T47D (cell line): ENCODE measurements around the gene ESR2.
"Not testable (repeated sequence)": the region's sequence is repeated elsewhere in the genome, so short reads cannot be mapped to it uniquely, and the experiment has no call there.

Source experiments
- DNase-seq, 2 experiments: peaks; one replicate each; pipeline versions ENCODE4 v3.0.0 to v3.0.0-alpha.2; 2011 to 2012; ENCODE audit warnings: low read depth in 1 of 2, low spot score in 1 of 2
- JUND ChIP-seq: IDR thresholded peaks from 2 replicates; pipeline ENCODE4 v1.6.1; 2012; ENCODE audit warnings: low read depth
- in situ Hi-C: cut with HindIII; loops from 2 replicates; pipeline ENCODE4 v1.10.0; 2016; ENCODE audit warnings: low sequenced_read_pairs, low pct_unique_long_range_greater_than_20kb

ESR2 gene

DNA sequence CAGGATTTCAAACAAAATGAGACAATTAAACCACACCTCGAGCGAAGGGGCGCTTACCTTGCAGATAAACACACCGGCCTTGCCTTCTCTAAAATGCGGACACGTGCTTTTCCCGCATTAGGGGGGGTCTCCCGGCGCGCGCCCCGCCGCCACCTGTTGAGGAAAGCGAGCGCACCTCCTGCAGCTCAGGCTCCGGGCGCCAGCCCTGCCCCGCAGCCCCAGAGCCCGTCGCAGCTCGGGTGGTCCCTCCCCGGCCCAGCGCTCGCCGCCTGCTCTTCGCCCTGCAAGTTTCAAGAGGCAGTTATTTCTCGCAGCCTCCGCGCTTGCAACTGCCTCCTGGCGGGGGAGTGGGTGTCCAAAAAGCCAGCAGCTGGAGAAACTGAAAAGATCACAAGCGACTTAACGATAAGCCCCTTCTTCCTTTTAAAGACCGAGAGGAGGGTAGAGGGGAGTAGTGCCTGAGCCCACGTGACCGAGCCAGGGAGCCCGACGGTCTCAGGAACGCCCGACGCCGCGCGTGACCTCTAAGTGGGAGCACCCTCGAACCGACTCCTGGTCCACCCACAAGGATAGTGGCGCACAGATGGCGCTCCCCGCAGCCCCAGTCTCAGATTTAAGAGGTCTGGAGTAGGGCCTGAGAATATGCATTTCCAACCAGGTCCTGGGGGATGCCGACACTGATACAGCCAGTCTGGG is at the start of gene ESR2:
TSS of gene ESR2 (minus strand) at position 396 of the 696 bp plus-strand sequence. CDS start 11,386 bp downstream, outside the sequence.
- peak; percentile 49 to 60 for DNase-seq
- in situ Hi-C loops, result no loop called here
- no peak for TF ChIP-seq JUND

DNA sequence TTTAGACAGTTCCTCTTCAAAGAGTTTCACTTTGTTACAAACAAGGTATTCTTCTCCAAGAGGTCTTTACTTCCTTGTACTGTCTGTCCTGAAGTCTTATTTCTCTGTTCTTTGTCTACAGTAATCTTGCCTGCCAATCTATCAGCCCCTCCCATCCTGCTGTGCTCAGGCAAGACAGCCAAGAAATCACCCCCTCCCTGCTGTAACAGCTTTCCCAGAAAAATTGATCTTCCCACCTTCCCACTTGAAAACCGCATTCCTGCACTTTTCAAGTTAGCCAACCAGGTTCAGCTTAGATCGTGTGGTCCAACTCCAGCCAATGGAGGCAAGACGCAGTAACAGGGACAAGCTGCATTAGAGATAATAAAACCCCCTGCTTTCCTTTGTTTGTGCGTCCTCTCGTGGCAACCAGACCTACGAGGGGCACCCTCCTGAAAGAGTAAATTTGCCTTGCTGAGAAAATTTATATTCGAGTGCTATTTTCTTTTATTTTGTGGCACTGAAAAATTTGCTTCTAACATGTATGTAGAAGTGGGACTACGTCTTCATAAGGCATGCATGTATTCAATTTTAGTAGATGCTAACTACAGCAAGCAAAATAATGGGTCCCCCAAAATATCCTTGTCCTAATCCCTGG is 46.5 kb upstream of the ESR2 start:
- in situ Hi-C loops, result no loop called here
- no peak for TF ChIP-seq JUND
- DNase-seq, result no peak

DNA sequence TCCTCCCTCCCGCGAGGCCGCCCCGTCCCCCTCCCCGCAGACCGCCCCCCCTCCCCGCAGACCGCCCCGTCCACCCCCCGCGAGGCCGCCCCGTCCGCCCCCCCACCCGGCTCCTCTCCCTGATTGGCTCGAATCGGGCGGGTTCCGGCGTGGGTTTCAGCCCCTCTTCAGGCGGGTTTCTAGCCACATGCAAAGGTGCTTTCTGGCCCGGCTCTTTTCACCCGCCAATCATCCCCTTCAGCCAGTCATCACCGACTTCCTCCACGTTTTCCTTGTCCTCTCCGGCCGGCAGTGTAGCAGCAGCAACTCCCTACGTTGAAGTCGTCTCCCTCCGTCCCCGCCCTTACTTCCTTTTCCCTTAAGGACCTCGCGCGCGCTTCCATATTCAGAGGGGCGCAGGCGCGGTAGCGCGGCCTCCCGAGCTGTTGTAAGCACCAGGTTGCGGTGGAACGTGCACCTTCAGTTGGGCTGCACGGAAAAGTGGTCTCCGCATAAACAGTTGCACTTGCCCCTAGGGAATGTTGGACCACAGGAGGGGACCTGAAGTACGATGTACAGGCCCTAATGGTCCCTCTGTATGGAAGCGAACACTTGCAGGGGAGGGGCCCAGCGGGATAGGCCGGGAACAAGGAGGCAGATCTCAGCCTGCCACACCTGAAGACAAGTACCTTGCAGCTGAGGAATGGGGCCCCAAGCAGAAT is 44.6 kb upstream of the ESR2 start:
- in situ Hi-C loops, result no loop called here
- peak; percentile 99 to 100 for DNase-seq
- TF ChIP-seq JUND, result no peak

DNA sequence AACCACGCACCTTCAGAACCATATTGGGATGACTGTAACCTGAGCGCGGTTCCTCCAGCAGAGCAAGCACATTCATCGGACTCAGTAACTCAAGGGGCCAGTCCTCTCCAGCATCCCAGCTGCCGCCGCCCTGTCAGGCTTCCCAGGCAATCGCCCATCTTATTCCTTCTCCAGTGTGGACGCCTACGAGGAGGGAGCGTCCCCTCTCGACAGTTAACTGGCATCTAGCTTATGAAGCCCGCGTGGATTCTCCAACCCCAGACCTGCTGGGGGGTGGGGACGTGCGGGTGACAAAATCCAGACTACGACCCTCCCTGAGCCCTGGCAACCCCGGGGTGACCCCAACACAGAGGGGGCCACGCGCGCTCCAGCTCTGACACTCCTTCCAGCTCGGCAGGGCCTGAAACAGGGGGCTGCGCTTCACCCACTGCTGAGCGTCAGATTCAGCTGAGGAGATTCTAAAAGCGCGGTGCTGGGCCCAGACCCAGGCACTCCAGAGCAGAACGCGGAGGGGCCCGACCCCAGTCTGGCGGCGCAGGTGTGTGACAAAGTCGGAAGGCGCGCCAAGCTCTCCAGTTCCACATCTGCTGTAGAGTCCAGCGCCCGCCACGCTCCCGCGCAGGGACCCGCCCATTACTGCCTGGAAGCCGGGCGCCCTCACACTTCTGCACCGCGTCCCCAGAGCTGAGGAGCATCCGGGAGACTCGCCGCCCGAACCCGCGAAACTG is 43.9 kb upstream of the ESR2 start:
- TF ChIP-seq JUND, result no peak
- in situ Hi-C loops, result no loop called here
- DNase-seq, result peak; percentile 19 to 76

DNA sequence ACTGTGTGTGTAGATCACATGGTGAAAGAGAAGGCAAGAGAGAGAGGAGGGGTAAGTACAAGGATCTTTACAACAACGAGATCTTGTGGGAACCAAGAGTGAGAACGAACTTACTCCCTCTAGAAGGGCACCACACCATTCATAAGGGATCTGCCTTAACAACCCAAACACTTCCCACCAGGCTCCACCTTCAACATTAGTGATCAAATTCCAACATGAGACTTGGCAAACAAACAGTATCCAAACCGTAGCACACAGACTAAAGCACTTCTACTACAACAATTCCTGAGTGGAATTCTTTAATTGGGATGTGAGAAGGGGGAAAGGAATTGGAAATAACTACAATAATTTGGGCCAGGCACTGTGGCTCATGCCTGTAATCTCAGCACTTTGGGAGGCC is 35.0 kb upstream of the ESR2 start:
- TF ChIP-seq JUND, result no peak
- DNase-seq, result no peak
- in situ Hi-C loops, result no loop called here

DNA sequence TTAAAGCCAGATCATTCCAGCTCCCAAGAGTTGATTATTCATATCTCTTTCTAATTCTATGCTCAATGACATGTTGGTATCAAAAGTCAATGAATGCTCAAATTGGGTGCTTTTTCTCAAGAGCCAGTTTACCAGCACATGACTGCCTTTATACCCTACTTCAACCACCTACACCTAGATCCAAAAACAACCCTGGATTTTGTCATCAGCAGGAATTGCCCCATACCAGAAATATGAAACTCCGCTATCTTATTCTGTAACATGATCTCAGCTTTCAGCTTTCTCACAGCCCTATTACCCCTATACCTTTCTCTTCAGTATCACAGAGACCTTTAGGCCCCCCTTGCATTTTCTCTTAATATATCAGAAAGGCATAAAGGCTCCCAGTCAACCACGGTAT is 32.3 kb upstream of the ESR2 start:
- TF ChIP-seq JUND, result no peak
- no peak for DNase-seq
- in situ Hi-C loops, result no loop called here

DNA sequence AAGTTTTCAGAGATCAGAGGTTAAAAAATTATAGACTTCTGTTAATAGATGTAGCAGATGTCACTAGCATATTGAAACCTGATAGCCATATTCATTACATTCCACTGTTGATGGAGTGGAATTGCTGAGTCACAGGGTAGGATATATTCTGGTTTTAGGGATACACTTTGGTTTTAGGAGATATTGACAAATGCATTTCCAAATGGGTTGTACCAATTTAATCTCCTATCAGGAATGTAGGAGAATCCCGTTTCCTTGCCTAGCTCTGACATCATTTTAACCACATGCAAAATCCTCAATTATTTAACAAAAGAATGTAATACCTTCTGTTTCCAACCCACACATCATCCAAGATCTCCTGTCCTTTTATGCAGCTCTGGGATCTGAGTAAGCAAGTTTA is 30.7 kb upstream of the ESR2 start:
- DNase-seq, result no peak
- in situ Hi-C loops, result no loop called here
- TF ChIP-seq JUND, result no peak

DNA sequence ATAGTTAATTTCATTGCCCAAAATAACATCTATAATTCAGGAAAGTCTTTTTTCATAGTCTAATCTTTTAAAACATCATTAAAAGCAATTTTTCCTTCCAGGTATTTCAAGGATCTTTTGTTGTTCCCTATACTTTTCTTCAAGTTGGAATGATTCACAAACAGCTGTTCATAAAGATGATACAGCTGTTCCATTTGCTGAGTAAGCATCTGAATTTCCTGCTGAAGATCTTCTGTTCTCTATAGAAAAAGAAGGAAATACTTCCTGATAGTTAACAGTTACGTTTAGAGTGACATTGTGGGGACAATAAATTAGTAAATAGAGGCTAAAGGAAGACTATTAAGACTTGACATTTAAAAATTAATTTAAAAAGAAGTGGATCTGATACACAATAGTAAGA is 30.3 kb upstream of the ESR2 start:
- in situ Hi-C loops, result no loop called here
- DNase-seq, result no peak
- TF ChIP-seq JUND, result no peak

DNA sequence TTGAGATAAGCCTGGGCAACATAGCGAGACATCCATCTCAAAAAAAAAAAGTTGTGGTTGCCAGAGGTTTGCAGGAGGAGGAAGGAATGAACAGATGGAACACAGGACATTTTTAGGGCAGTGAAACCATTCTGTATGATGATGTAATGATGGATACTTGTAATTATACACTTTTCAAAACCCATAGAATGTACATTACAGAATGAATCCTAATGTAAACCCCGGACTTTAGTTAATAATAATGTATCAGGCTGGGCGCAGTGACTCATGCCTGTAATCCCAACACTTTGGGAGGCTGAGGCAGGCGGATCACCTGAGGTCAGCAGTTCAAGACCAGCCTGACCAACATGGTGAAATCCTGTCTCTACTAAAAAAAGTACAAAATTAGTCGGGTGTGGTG is 26.2 kb upstream of the ESR2 start:
- in situ Hi-C loops, DNase-seq: not testable (repeated sequence)

DNA sequence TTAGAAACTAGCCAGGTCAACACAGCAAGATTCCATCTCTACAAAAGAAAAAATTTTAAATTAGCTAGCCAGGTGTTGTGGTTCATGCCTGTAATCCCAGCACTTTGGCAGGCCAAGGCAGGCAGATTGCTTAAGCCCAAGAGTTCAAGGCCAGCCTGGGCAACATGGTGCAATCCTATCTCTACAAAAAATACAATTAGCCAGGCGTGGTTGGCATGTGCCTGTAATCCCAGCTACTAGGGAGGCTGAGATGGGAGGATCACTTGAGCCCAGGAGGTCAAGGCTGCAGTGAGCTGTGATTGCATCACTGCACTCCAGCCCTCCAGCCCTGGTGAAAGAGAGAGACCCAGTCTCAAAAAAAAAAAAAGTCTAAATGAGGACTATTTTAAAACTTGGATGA is 24.5 kb upstream of the ESR2 start:
- DNase-seq, in situ Hi-C loops: not testable (repeated sequence)

DNA sequence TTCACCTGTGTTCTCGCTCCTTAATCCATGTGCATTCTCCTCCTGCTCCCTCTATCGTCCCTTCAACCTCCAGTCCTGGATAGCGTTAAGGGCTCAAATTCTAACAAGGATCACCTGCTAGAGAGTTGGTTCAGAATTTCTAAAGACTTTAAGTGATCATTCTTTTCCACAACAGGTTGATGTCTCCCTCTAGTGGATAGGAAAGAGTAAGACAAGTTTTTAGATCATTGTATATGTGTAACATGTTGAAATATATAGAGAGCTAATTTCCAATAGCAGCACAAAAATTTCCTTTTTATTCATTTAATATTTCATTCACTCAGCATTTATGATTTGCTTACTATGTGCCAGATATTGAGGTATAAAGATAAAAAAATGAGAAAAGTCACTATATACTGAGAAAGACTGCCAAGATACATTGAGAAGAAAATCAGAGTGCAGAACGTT is 9.3 kb upstream of the ESR2 start:
- in situ Hi-C loops, result no loop called here
- DNase-seq, result peak; percentile 82 to 93
- no peak for TF ChIP-seq JUND

DNA sequence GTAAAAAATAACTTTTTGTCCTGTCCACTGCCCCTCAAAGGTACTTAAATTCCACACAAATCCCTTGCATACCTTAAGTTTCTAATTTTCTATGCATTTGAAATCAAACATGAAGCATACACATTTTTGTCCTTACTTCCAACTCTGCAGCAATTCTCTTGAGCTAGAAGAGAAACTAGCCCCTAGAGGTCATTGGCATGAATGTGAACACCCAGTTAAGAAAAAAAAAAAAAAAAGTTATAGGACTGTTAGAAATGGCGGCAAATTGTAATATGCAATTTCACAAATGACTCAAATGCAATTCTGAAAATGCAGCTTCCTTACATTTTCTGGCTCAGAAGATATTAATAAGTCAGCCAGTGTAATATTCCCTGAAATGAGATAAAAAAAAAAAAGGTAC is 4.6 kb upstream of the ESR2 start:
- no peak for DNase-seq
- in situ Hi-C loops, result no loop called here
- no peak for TF ChIP-seq JUND

DNA sequence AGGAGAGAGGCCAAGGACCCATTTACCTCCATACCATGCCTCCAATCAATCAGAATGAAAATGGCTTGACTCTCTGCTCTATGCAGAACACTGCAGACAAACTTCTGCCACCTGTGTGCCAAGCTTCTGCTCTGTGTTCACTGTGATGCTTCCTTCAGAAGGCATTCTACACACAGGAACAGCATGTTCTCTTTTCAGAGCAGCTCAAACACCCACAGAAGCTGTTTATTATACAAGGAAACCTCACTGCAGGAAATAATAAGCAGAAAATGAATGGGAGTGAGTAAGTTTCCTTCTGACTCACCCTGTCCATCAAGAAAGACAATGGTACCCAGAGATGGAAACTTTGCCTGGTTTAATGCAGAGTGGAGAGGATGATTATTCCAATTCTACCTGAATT is 2.4 kb upstream of the ESR2 start:
- in situ Hi-C loops, result no loop called here
- TF ChIP-seq JUND, result no peak
- no peak for DNase-seq
